GM23338 (cell line): Measurements from ENCODE around the gene RAB11FIP3. TPM values are rescaled to one million over a fixed set of nuclear protein-coding genes. Genes with fewer than 3 reads are reported as not detected.

ENCODE experiments used
- ATAC-seq: fragments of 200-7000 bp; cut with Tn5 transposase; 3 replicates; pipeline ENCODE4 v1.9.1; 2020
- DNase-seq: peaks from one replicate; pipeline ENCODE4 v3.0.0-alpha.2; 2015; ENCODE audit warnings: low spot score
- H2AFZ ChIP-seq: fragments of 200-600 bp; sonication (generic); 2 replicates; pipeline ENCODE4 v1.8.0; 2016; ENCODE audit warnings: antibody characterized with exemption, mild to moderate bottlenecking, moderate library complexity
- H3F3A ChIP-seq: fragments of 200-600 bp; sonication (generic); replicated peaks from 2 replicates; pipeline ENCODE4 v1.8.0; 2017; ENCODE audit warnings: antibody characterized with exemption, mixed run types, low read depth
- H3K27ac ChIP-seq: fragments of 200-600 bp; sonication (generic); 2 replicates; pipeline ENCODE4 v1.6.1; 2016; ENCODE audit warnings: low read depth
- H3K27me3 ChIP-seq: fragments of 200-600 bp; sonication (generic); 2 replicates; pipeline ENCODE4 v1.8.0; 2016; ENCODE audit warnings: mild to moderate bottlenecking, mixed run types, moderate library complexity; ENCODE audit not compliant: insufficient read depth
- H3K36me3 ChIP-seq: fragments of 200-600 bp; sonication (generic); 2 replicates; pipeline ENCODE4 v1.8.0; 2016; ENCODE audit warnings: mild to moderate bottlenecking; ENCODE audit not compliant: insufficient read depth
- H3K4me1 ChIP-seq: fragments of 200-600 bp; sonication (generic); 2 replicates; pipeline ENCODE4 v1.8.0; 2016; ENCODE audit warnings: mild to moderate bottlenecking, moderate library complexity; ENCODE audit not compliant: insufficient read depth
- H3K4me2 ChIP-seq: fragments of 200-600 bp; sonication (generic); 2 replicates; pipeline ENCODE4 v1.7.1; 2017; ENCODE audit warnings: mixed run types
- H3K4me3 ChIP-seq: fragments of 200-600 bp; sonication (generic); 2 replicates; pipeline ENCODE4 v1.6.1; 2016; ENCODE audit warnings: mixed run types
- H3K79me2 ChIP-seq: fragments of 200-600 bp; sonication (generic); replicated peaks from 2 replicates; pipeline ENCODE4 v1.8.0; 2017; ENCODE audit warnings: mild to moderate bottlenecking; ENCODE audit not compliant: insufficient read depth
- H3K9me2 ChIP-seq: fragments of 200-600 bp; sonication (generic); 2 replicates; pipeline ENCODE4 v1.8.0; 2017; ENCODE audit not compliant: insufficient read depth
- H4K20me1 ChIP-seq: fragments of 200-600 bp; sonication (generic); replicated peaks from 2 replicates; pipeline ENCODE4 v1.8.0; 2017; ENCODE audit warnings: mild to moderate bottlenecking; ENCODE audit not compliant: insufficient read depth
- H3K27ac Mint-ChIP-seq: 2 replicates; pipeline ENCODE4 v1.8.0; 2020; ENCODE audit warnings: inconsistent platforms, mild to moderate bottlenecking, moderate library complexity, mixed read lengths
- H3K27me3 Mint-ChIP-seq: 3 replicates; pipeline ENCODE4 v1.8.0; 2022; ENCODE audit warnings: low read depth, mild to moderate bottlenecking, moderate library complexity, mixed read lengths, inconsistent platforms; ENCODE audit not compliant: insufficient read depth, poor library complexity
- H3K36me3 Mint-ChIP-seq: 3 replicates; pipeline ENCODE4 v1.8.0; 2021; ENCODE audit warnings: low read depth, mild to moderate bottlenecking, inconsistent platforms, moderate library complexity, mixed read lengths
- H3K4me1 Mint-ChIP-seq: 3 replicates; pipeline ENCODE4 v1.8.0; 2020; ENCODE audit warnings: mild to moderate bottlenecking, inconsistent platforms, mixed read lengths
- H3K4me3 Mint-ChIP-seq: 3 replicates; pipeline ENCODE4 v1.8.0; 2021; ENCODE audit warnings: moderate library complexity, mild to moderate bottlenecking, inconsistent platforms, mixed read lengths
- H3K9me3 Mint-ChIP-seq: 3 replicates; pipeline ENCODE4 v1.8.0; 2020; ENCODE audit warnings: moderate library complexity, mild to moderate bottlenecking, inconsistent platforms, mixed read lengths
- CREB1 ChIP-seq: fragments of 250-450 bp; sonication (Bioruptor Pico); IDR thresholded peaks from 2 replicates; pipeline ENCODE4 v1.5.0; 2020; ENCODE audit warnings: low read depth, mild to moderate bottlenecking, moderate library complexity
- EZH2 ChIP-seq: fragments of 200-600 bp; sonication (generic); IDR thresholded peaks from one replicate; pipeline ENCODE4 v1.8.0; 2017; ENCODE audit warnings: antibody characterized with exemption, mild to moderate bottlenecking, low read depth; ENCODE audit not compliant: unreplicated experiment
- EZH2phosphoT487 ChIP-seq: fragments of 200-600 bp; sonication (generic); IDR thresholded peaks from one replicate; pipeline ENCODE4 v1.8.1; 2018; ENCODE audit warnings: antibody characterized with exemption; ENCODE audit not compliant: unreplicated experiment
- NANOG ChIP-seq: IDR thresholded peaks from 2 replicates; pipeline ENCODE4 v1.6.1; 2016; ENCODE audit warnings: antibody characterized with exemption, borderline replicate concordance
- ZNF114 ChIP-seq: fragments of 250-450 bp; sonication (Bioruptor Pico); IDR thresholded peaks from 2 replicates; pipeline ENCODE4 v1.5.0; 2020; ENCODE audit warnings: mild to moderate bottlenecking, moderate library complexity
- polyA plus RNA-seq: library from polyadenylated mRNA; unstranded; fragments of >200 nt; fragmentation: Nextera tagmentation; extraction: Ambion mirVana; gene quantifications from 2 replicates; pipeline ENCODE4 v1.2.1, GENCODE V29; 2016
- total RNA-seq: library from RNA; depleted of rRNA; stranded (reverse); fragments of >200 nt; shearing (Covaris generic); gene quantifications from 2 replicates; pipeline ENCODE4 v1.2.3, GENCODE V29; 2014
- TF ChIP-seq, protein P1 (sequence below), 2 experiments: fragments of 200-600 bp in 1 of 2; sonication (generic) in 1 of 2; conservative IDR thresholded peaks; 2 replicates each; pipeline versions ENCODE4 v1.5.1 to v1.6.1; 2016 to 2017; ENCODE audit warnings: antibody characterized with exemption in 2 of 2, low read depth in 2 of 2, mild to moderate bottlenecking in 2 of 2, moderate library complexity in 1 of 2
- TF ChIP-seq, protein P2 (sequence below): IDR thresholded peaks from 2 replicates; pipeline ENCODE4 v1.6.1; 2016; ENCODE audit warnings: antibody characterized with exemption

The RAB11FIP3 gene
- total and polyA plus RNA-seq, 2 experiments from 2014 or later, result 3.2 to 29.2 TPM

DNA sequence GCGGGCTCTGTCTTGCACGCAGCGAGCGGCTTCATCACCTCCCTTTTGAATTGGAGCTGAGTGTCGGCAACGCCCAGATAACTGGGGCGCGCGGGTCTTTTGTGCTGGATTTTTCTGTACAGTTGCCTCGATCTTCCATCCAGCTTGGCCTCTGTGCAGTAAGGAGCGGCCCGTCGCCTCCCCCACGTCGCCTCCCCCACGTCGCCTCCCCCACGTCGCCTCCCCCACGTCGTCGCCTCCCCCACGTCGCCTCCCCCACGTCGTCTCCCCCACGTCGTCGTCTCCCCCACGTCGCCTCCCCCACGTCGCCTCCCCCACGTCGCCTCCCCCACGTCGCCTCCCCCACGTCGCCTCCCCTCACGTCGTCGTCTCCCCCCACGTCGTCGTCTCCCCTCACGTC lies 119.1 kb downstream of the RAB11FIP3 start:
- Mint-ChIP-seq H3K27ac (no peak overlapping the region), H3K4me1 (no peaks in the 10 kb centered on the region), H3K36me3 (no peaks in the 10 kb centered on the region), H3K27me3 (peaks cover 2% of the 10 kb centered on the region), H3K4me3 (no peak overlapping the region), H3K9me3 (peaks cover 4% of the 10 kb centered on the region; the same call in 1 of the 3 replicates)
- Histone ChIP-seq H3F3A (0 out of 2 replicates have a peak, but pooled peaks cover 3% of the 10 kb centered on the region), H3K79me2 (peaks cover 26% of the 10 kb centered on the region), H3K36me3 (no peaks in the 10 kb centered on the region), H3K4me2 (no peak overlapping the region), H3K4me1 (no peaks in the 10 kb centered on the region), H3K9me2 (no peaks in the 10 kb centered on the region), H2AFZ (no peak overlapping the region), H3K27me3 (no peaks in the 10 kb centered on the region), H4K20me1 (0 out of 2 replicates have a peak, but pooled peaks cover under 1% of the 10 kb centered on the region), H3K27ac (no peak overlapping the region), H3K4me3 (no peak overlapping the region)
- TF ChIP-seq NANOG, result no peak
- ATAC-seq (no peak), DNase-seq (no peak)

DNA sequence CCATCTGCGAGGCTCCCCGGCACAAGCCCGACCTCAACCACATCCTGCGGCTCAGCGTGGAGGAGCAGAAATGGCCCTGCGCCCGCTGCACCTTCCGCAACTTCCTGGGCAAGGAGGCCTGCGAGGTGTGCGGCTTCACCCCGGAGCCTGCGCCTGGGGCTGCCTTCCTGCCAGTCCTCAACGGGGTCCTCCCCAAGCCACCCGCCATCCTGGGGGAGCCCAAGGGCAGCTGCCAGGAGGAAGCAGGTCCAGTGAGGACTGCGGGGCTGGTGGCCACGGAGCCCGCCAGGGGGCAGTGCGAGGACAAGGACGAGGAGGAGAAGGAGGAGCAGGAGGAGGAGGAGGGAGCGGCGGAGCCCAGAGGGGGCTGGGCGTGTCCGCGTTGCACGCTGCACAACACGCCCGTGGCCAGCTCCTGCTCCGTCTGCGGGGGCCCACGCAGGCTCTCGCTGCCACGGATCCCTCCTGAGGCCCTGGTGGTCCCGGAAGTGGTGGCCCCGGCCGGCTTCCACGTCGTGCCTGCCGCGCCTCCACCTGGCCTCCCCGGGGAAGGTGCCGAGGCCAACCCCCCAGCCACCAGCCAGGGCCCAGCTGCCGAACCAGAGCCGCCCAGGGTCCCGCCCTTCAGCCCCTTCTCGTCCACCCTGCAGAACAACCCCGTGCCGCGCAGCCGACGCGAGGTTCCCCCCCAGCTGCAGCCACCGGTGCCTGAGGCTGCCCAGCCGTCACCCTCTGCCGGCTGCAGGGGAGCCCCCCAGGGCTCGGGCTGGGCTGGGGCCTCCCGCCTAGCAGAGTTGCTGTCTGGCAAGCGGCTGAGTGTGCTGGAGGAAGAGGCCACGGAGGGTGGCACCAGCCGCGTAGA lies 121.7 kb downstream of the RAB11FIP3 start:
- H3K4me2 ChIP-seq, result no peak overlapping the region
- H3K27ac Mint-ChIP-seq, result no peak overlapping the region

DNA sequence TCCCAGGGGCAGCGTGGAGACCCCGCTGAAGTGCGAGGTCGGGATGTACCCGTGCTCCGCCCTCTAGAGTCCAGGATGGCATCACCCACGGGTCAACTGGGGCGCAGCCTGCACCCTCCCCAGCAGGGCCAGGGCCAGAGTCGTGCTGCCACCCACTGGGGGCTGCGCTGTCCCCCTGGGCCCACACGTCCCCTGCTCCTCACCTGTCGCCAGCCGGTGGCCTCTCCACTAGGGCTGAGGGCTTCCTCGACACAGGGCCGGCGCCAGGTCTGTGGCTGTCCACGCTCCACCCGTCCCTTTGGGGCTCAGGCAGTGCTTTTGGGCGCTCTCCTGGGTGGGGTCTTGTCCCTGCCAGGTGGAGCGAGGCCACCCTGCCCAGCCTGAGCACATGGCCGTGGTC lies 123.1 kb downstream of the RAB11FIP3 start:
- DNase-seq (no peak), ATAC-seq (no peak)
- no peak overlapping the region for H3K27ac Mint-ChIP-seq
- Histone ChIP-seq H4K20me1 (no peaks in the 10 kb centered on the region), H2AFZ (no peak overlapping the region), H3K4me2 (no peak overlapping the region), H3K79me2 (0 out of 2 replicates have a peak, but pooled peaks cover 3% of the 10 kb centered on the region), H3F3A (0 out of 2 replicates have a peak, but pooled peaks cover 3% of the 10 kb centered on the region), H3K27ac (no peak overlapping the region), H3K4me1 (no peaks in the 10 kb centered on the region), H3K36me3 (no peaks in the 10 kb centered on the region), H3K27me3 (no peaks in the 10 kb centered on the region), H3K9me2 (no peaks in the 10 kb centered on the region), H3K4me3 (no peak overlapping the region)
- H3K9me3 Mint-ChIP-seq, result no peaks in the 10 kb centered on the region
- H3K27me3 Mint-ChIP-seq, result peaks cover 2% of the 10 kb centered on the region
- no peaks in the 10 kb centered on the region for H3K36me3 Mint-ChIP-seq
- H3K4me3 Mint-ChIP-seq, result no peak overlapping the region
- H3K4me1 Mint-ChIP-seq, result no peaks in the 10 kb centered on the region
- no peak for TF ChIP-seq EZH2phosphoT487
- TF ChIP-seq, protein P1, sequence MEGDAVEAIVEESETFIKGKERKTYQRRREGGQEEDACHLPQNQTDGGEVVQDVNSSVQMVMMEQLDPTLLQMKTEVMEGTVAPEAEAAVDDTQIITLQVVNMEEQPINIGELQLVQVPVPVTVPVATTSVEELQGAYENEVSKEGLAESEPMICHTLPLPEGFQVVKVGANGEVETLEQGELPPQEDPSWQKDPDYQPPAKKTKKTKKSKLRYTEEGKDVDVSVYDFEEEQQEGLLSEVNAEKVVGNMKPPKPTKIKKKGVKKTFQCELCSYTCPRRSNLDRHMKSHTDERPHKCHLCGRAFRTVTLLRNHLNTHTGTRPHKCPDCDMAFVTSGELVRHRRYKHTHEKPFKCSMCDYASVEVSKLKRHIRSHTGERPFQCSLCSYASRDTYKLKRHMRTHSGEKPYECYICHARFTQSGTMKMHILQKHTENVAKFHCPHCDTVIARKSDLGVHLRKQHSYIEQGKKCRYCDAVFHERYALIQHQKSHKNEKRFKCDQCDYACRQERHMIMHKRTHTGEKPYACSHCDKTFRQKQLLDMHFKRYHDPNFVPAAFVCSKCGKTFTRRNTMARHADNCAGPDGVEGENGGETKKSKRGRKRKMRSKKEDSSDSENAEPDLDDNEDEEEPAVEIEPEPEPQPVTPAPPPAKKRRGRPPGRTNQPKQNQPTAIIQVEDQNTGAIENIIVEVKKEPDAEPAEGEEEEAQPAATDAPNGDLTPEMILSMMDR (conservative IDR thresholded peaks at IDR 0.05; ENCODE audit: low read depth in 2 of 2), result no peak
- no peak for TF ChIP-seq CREB1
- TF ChIP-seq EZH2, result no peak
- TF ChIP-seq, protein P2, sequence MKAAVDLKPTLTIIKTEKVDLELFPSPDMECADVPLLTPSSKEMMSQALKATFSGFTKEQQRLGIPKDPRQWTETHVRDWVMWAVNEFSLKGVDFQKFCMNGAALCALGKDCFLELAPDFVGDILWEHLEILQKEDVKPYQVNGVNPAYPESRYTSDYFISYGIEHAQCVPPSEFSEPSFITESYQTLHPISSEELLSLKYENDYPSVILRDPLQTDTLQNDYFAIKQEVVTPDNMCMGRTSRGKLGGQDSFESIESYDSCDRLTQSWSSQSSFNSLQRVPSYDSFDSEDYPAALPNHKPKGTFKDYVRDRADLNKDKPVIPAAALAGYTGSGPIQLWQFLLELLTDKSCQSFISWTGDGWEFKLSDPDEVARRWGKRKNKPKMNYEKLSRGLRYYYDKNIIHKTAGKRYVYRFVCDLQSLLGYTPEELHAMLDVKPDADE, result no peak
- TF ChIP-seq ZNF114, result no peak

More for the DNA sequence above, 121.7 kb downstream of the RAB11FIP3 start:
- Mint-ChIP-seq H3K4me1 (no peaks in the 10 kb centered on the region), H3K27me3 (peaks cover 2% of the 10 kb centered on the region), H3K9me3 (peaks cover 4% of the 10 kb centered on the region; the same call in 1 of the 3 replicates), H3K4me3 (no peak overlapping the region), H3K36me3 (no peaks in the 10 kb centered on the region)
- Histone ChIP-seq H3K9me2 (no peaks in the 10 kb centered on the region), H3K4me1 (no peaks in the 10 kb centered on the region), H3K79me2 (peaks cover 13% of the 10 kb centered on the region), H2AFZ (no peak overlapping the region), H3K27me3 (no peaks in the 10 kb centered on the region), H4K20me1 (no peaks in the 10 kb centered on the region), H3F3A (0 out of 2 replicates have a peak, but pooled peaks cover 3% of the 10 kb centered on the region), H3K27ac (no peak overlapping the region), H3K36me3 (no peaks in the 10 kb centered on the region), H3K4me3 (no peak overlapping the region)
- no peak for TF ChIP-seq EZH2
- TF ChIP-seq, protein P1 (conservative IDR thresholded peaks at IDR 0.05; ENCODE audit: low read depth in 2 of 2), result peak; percentile 41 to 64
- DNase-seq (peak; percentile 71), ATAC-seq (peak; percentile 55)
